Activated T-cell treated with anti-CD3 and anti-CD28 coated beads, Interleukin-2, amount 50 U/mL, for 48 hours (primary cell): ENCODE data around the gene TNS1.
"Not testable (repeated sequence)": the region's sequence is repeated elsewhere in the genome, so short reads cannot be mapped to it uniquely, and the experiment has no call there.

Experiments used
- DNase-seq, 2 experiments: peaks; one replicate each; pipeline ENCODE4 v3.0.0-alpha.2; 2020

TNS1 gene

DNA sequence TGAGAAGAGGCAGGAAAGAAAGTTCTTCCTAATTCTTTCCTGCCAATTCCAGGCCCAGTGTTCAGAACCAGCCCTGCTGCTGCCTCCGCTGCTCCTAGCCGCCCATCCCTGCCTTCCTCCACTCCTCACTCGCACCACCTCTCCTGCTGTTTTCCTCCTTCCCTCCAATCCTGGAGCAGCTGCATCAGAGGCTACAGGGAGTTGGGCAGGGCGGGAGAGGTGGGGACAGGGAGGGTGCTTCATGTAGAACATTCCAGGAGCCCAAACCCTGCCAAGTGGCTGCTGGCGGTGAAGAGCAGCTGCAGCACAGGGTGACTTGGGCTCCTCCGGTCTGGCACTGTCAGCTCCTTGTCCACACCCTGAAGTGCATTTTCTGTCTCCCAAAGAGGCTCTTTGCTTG lies 176.3 kb downstream of the TNS1 start:
- no peak for DNase-seq

- no peak for DNase-seq
Measured at GRCh38 chr2:217825469-217826235, 177.1 kb downstream of the TNS1 start.

- DNase-seq: no peak
Measured at GRCh38 chr2:217824223-217824622, 178.6 kb downstream of the TNS1 start.

DNA sequence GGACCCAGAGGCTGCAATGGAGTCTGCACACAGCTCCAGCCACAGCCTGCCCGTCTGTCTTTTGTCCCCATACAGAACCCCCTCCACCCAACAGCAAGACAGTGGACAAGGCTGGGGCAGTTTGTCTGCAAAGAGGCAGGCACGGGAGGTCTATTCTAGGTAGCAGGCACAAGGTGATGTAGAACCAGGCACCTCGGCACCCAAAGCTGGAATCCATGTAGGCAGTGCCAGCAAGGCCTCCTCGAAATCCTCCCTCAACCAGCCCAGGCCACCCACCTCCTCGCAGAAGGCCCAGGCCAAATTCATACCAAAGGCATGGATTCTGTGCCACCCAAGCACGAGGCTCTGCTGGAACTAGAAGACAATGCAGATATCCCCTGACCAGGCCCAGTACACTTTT lies 179.2 kb downstream of the TNS1 start:
- DNase-seq: no peak

DNA sequence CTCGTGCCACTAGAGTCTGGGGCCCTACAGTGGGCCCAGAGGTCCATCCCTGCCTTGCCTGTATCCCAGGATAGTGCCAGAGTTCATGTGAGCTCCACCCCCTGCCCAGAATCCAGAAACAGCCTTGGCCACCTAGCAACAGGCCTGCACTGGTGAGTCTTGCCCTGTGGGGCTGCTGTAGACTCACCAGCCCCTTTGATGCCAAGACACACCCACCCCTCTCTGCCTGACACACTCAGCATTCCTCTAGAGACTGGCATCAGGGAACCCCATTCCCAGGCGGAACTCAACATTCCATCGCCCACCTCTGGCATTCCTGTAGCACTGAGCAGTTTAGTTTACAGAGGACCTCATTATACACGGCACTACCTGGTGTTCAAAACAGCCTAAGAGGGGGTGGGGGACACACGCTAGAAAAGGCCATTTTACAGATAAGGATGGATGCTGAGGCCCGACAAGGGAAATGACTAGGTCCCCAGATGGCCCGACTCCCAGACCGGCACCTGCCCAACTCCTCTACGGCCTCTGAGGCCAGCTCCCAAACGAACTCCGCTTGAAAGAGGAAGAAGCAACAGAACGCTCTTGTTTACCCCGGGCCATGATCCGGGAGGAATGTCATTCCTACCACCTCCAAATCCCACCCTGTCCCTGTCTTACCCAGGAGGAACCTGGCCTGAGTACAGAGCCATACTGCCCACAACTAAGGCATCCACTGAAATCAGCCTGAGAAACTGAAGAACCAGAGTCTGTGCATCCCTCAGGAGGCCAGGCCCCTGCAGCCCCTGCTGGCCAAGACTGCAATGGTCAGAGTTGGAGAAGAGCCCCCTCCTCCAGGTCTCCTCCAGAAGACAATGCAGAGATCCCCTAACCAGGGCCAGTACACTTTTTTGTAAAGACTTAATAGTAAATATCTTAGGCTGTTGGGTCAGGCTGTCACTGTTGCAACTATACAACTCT lies 180.2 kb downstream of the TNS1 start:
- no peak for DNase-seq

GRCh38 chr2:217821536-217822147 lies 181.2 kb downstream of the TNS1 start:
- no peak for DNase-seq

- DNase-seq: no peak
Measured at GRCh38 chr2:217820904-217821303, 181.9 kb downstream of the TNS1 start.

DNA sequence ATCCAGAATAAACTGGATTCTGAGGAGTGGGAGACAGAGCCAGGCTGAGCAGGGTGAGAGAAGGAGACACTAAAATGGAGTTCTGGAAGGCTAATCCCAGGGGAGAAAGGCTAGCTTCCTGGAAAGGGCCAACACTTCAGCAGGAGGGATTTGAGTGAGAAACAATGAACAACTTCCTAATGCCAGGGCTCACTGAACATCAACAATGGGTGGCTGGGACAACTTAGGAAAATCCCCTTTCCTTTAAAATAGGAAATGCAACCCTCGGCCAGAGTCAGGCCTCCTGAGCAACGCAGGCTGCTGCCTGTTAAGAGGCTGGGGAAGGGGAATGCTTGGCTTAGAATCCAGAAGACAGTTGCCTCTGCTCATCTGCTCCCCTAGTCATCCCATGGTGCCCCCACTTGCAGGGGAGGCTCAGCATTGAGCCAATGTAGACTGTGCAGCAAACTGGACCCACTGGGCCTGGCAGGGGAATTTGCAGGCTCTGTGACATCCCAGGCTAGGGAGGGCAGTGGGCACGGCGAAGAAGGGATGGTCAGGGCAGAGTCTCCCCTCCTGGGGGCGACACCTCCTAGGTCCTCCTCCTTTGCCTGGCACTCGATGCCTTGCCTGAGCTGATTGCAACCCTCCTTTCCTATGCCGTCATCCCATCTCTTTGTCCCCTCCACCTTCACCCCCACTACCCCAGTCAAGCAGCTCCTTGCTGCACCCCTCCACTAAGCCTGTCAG lies 182.5 kb downstream of the TNS1 start:
- DNase-seq: no peak

- no peak for DNase-seq
Measured at GRCh38 chr2:217818293-217818850, 184.4 kb downstream of the TNS1 start.

DNA sequence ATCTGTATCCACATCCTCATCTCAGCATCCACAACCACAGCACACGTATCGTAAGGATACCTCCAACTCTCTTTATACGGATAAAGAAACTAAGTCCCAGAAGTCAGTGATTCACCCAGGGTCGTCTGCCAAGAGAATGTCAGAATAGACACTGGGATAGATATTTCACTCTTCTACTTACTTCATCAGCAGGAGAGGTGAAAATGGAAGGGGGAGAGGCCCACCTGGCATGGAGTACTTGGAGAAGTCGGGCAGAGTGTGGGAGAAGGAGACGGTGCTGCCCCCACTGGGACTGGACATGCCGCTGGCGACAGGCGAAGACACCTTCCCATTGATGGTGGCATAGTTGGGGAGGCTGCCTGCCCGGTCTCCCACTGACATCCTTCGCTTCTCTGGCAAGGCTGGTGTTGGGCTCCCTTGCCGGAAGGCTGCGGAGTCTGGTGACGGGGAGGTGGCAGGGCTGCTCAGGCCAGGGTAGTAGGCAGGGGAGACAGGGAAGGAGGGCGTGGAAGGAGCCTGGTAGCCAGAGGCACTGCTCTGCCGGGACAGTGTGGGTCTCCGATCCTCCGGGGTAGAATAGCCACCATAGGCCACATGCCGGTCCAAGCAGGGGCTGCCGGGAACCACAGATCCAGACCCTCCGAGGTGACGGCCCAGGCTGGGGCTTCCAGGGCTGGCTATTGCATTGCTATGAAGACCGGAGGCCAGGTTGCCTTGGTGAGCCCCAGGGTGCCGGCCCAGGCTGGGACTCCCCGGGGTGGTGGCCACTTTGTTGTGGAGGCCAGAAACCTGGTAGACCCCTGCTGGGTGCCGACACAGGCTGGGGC lies 185.1 kb downstream of the TNS1 start:
- DNase-seq: no peak

DNA sequence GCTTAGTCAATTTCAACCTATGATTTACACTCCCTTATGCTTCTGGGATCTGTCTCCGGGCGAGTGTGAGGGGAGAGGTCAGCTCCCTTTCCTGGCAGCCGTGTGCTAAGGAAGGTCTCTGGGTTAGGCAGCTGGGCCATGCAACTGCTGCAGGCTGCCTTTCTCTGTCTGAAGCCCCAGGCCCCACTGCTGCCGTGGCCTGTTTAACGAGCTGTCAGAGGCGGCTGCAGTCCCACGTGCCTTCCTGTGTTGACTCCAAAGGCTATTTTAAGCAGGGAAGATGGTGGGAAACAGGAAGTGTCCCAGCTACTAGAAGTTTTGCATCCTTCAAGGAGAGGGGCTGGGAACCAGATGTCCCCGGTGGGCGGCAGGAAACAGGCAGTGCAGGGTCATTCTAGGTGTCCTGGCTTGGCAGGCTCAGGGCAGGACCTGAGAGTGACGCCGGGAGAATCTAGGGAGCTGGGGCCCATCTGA lies 186.4 kb downstream of the TNS1 start:
- DNase-seq: no peak

- no peak for DNase-seq
Measured at GRCh38 chr2:217813828-217814227, 189.0 kb downstream of the TNS1 start.

DNA sequence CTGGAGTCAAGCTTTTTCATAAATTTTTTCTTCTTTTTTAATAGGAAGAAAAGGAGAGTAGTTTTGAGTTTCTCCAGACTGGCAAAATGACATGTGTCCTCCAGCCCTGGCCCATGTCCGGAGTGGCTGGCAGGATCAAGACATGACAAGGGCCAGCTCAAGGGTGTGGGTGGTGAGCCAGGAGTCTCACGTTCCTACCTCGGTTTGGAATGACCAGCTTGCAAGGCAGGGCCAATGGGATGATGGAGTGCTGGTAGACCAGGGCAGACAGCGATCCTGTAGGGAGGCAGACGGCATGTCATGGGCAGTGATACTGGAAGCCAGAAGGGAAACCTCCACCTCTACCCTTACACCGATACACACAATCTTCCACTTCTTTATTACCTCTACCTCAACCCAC lies 190.6 kb downstream of the TNS1 start:
- no peak for DNase-seq

- no peak for DNase-seq
Measured at GRCh38 chr2:217810260-217810659, 192.5 kb downstream of the TNS1 start.

- no peak for DNase-seq
Measured at GRCh38 chr2:217809736-217810135, 193.1 kb downstream of the TNS1 start.

- not testable (repeated sequence) for DNase-seq
Measured at GRCh38 chr2:217808967-217809366, 193.8 kb downstream of the TNS1 start.

DNA sequence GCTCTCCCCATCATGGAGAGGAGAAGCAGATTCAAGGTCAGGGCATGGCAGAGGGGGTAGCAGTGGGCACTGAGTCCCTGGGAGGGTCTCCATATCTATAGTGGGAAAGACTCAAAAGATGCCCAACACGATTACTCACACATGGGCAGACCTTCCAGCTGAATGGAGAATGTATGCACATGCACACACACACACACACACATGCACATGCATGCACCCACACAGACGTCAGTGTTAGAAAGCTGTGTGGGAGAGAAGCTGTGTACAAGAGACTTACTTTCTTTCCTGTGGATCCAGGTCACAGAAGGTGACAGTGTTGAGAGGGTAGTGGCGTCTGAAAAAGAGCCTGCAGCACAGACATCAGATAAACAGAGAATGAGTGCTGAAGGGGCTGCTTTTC lies 194.5 kb downstream of the TNS1 start:
- DNase-seq: no peak

- no peak for DNase-seq
Measured at GRCh38 chr2:217807753-217808152, 195.0 kb downstream of the TNS1 start.

- DNase-seq: no peak
Measured at GRCh38 chr2:217807025-217807424, 195.8 kb downstream of the TNS1 start.

GRCh38 chr2:217806482-217806765 lies 196.4 kb downstream of the TNS1 start:
- no peak for DNase-seq

- DNase-seq: no peak
Measured at GRCh38 chr2:217805668-217806481, 196.9 kb downstream of the TNS1 start.
